Stimulated activated CD8-positive, alpha-beta memory T cell treated with anti-CD3 and anti-CD28 coated beads, Interleukin-4, amount 100 ng/mL, for 48 hours (primary cell): ENCODE measurements around the gene LANCL2.
"Not testable (repeated sequence)": the region's sequence is repeated elsewhere in the genome, so short reads cannot be mapped to it uniquely, and the experiment has no call there.

Experiments
- DNase-seq: peaks from one replicate; pipeline ENCODE4 v3.0.0-alpha.2; 2020

Gene LANCL2

GRCh38 chr7:55362927-55363326, 2.2 kb upstream of the LANCL2 start:
- no peak for DNase-seq

- DNase-seq = no peak
These were observed 1.6 kb upstream of the LANCL2 start for GRCh38 chr7:55363386-55364170.

GRCh38 chr7:55365675-55366460, 731 bp downstream of the LANCL2 start:
- DNase-seq = peak; percentile 95

- DNase-seq = peak; percentile 29
These were observed 1.4 kb downstream of the LANCL2 start for GRCh38 chr7:55366461-55367070.

- DNase-seq = no peak
These were observed 2.2 kb downstream of the LANCL2 start for GRCh38 chr7:55367283-55367840.

GRCh38 chr7:55369427-55370400, 4.6 kb downstream of the LANCL2 start:
- DNase-seq = no peak

- DNase-seq = no peak
These were observed 9.1 kb downstream of the LANCL2 start for GRCh38 chr7:55374213-55374612.

- DNase-seq = no peak
These were observed 10.1 kb downstream of the LANCL2 start for GRCh38 chr7:55375237-55375636.

GRCh38 chr7:55377162-55377817, 12.2 kb downstream of the LANCL2 start:
- DNase-seq = no peak

- no peak for DNase-seq
These were observed 14.1 kb downstream of the LANCL2 start for GRCh38 chr7:55379285-55379684.

GRCh38 chr7:55381189-55381588, 16.1 kb downstream of the LANCL2 start:
- no peak for DNase-seq

- DNase-seq = no peak
These were observed 16.6 kb downstream of the LANCL2 start for GRCh38 chr7:55381696-55382095.

- DNase-seq = no peak
These were observed 17.1 kb downstream of the LANCL2 start for GRCh38 chr7:55382251-55382650.

GRCh38 chr7:55386541-55386940, 21.4 kb downstream of the LANCL2 start:
- DNase-seq = no peak

GRCh38 chr7:55387062-55387965, 22.2 kb downstream of the LANCL2 start:
- DNase-seq = no peak

- DNase-seq = no peak
These were observed 31.2 kb downstream of the LANCL2 start for GRCh38 chr7:55396233-55396785.

- no peak for DNase-seq
These were observed 32.5 kb downstream of the LANCL2 start for GRCh38 chr7:55397617-55398016.

GRCh38 chr7:55400191-55400590, 35.1 kb downstream of the LANCL2 start:
- no peak for DNase-seq

GRCh38 chr7:55402506-55402905, 37.4 kb downstream of the LANCL2 start:
- not testable (repeated sequence) for DNase-seq

- no peak for DNase-seq
These were observed 40.9 kb downstream of the LANCL2 start for GRCh38 chr7:55405856-55406541.
